Retinal pigment epithelial cell (primary cell): ENCODE data around the gene NCKAP5.

Source experiments
- DNase-seq: peaks from one replicate; pipeline ENCODE4 v3.0.0-alpha.2; 2010; ENCODE audit warnings: low read depth
- H3K4me3 ChIP-seq: 2 replicates; pipeline ENCODE4 v1.5.1; 2011; ENCODE audit warnings: mild to moderate bottlenecking, low read length, control low read depth, moderate library complexity
- TF ChIP-seq, protein P1 (sequence below): conservative IDR thresholded peaks from 2 replicates; pipeline ENCODE4 v1.5.1; 2011; ENCODE audit warnings: low read depth, low read length, control low read depth, inconsistent platforms

NCKAP5 gene

DNA sequence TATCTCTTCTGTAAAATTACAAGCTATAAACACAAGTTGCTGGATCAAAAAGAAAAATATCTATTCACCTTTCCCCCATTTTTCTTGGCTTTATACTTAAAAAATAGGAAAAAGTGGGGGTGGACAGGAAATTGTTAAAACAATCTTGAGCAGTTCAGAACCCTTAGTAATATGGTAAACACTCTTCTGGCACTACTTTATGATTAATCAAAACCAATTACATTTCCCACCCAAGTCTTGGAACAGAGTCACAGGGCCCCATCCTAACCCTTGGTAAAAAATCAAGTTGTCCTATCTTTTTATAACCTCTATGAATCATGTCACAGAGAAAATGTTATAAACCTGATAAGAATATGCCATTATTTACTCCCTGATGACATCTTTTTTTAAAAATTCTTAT is 570.0 kb downstream of the NCKAP5 start:
- no peak overlapping the region for H3K4me3 ChIP-seq

DNA sequence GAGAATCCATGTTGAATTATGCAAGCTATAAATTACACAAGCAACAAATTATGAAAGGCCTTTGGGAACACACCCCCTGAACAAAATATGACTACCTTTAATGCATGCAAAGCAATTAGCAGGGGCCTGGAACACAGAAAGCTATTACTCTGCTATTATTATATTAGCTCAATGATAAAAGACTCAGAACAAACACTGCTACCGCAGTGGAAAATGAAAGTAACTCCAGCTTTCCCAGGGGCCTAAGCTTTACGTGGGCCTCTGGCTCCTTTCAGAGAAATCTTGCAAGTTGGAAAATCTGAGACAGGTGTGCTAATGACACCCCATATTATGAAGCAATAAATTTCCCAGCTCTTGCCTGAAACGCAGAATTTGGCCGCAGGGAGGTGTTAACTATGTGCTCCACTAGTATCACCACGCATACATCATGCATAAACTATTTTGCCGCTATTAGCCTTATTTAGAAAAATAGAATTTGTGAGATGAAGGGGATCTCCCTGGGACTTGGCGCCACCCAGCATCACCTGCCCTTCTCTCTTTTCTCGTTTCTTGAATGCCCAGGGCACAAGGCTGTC is 576.7 kb downstream of the NCKAP5 start:
- TF ChIP-seq, protein P1, sequence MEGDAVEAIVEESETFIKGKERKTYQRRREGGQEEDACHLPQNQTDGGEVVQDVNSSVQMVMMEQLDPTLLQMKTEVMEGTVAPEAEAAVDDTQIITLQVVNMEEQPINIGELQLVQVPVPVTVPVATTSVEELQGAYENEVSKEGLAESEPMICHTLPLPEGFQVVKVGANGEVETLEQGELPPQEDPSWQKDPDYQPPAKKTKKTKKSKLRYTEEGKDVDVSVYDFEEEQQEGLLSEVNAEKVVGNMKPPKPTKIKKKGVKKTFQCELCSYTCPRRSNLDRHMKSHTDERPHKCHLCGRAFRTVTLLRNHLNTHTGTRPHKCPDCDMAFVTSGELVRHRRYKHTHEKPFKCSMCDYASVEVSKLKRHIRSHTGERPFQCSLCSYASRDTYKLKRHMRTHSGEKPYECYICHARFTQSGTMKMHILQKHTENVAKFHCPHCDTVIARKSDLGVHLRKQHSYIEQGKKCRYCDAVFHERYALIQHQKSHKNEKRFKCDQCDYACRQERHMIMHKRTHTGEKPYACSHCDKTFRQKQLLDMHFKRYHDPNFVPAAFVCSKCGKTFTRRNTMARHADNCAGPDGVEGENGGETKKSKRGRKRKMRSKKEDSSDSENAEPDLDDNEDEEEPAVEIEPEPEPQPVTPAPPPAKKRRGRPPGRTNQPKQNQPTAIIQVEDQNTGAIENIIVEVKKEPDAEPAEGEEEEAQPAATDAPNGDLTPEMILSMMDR, result no peak
- no peak for DNase-seq
- no peak overlapping the region for H3K4me3 ChIP-seq

More for the DNA sequence above, 570.0 kb downstream of the NCKAP5 start:
- no peak for DNase-seq
- TF ChIP-seq, protein P1, result no peak

DNA sequence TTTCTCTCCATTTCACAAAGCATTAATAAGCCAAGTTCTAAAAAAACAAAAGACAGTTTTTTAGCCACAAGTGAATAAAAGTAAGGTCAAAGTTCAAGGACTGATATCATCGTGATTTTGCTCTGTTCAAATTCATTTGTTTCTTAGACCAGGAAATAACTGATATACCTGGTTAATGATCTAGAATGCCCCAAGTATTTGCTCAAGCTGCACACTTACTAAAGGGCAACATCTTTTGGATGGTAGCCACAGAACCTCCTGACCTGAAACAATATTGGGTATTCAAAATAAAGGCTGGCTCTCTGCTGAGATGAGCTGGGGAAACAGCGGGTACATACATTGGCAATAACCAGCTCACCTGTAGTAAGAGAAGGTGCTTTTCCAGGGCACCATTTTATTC is 583.5 kb downstream of the NCKAP5 start:
- no peak overlapping the region for H3K4me3 ChIP-seq
- TF ChIP-seq, protein P1, result no peak
- no peak for DNase-seq

DNA sequence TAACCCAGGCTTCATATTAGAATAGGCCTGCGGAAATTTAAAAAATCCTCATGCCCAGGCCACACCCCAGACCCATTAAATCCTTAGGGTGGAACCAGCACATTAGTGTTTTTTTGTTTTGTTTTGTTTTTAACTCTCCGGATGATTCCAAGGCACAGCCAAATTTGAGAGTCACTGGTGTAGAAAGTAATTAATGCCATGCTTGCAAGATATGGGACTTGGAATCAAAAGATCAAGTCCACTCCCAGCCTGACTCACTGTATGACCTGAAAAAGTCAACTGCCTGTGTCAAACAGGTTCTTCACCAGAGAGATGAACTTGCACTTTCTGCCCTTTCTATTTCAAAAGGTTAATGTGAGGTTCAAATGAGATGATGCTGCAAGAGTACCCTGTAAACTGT is 588.0 kb downstream of the NCKAP5 start:
- no peak overlapping the region for H3K4me3 ChIP-seq
- TF ChIP-seq, protein P1, result no peak
- no peak for DNase-seq

DNA sequence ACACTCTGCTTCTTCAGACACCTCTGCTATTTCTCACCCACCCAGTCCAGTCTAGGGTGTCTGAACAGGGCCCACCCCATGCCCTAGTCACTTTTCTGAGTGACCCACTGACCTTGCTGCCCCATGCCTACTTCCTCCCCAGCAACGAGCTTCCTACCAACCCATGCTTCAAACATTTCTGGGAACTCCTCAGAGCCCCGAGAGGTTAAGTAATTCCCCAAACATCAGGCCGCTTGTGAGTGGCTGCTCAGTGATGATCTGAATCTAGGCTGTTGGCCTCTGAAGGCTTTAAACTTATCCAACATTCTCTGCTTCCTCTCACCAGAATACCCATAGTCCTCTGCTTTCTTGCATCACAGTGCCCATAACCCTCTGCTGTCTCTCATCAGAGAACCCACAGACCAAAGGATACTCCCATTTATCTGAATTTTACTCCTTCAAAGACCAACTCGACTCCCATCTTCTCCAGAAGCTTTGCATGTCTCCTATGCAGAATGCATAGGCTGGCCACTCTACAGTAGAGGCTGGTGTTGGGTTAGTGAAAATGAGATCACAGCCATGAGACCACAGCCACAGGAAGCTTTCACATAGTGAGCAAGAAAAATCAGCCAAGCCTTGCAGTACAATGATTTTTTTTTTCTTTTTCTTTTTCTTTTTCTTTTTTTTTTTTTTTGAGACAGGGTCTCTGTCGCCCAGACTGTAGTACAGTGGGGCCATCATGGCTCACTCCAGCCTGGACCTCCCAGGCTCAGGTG is 588.7 kb downstream of the NCKAP5 start:
- TF ChIP-seq, protein P1, result no peak

DNA sequence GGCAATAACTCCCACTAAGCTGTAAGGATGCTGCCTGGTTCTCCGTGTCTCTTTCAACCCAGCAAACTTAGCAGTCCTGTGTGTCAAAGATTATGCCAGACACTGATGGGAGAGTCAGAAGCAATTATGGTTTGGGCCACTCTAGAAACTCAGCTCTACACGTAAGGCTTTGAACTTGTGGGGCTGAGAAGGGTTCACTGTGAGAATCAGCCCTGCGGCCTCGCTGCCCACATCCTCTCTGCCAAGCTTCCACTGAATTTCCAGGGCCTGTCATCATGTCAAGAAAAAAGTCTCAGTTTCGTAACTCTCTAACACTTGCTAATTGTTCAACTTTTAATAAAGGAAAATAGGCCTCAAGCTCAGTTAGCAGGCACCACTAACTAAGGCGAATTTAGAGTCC is 589.4 kb downstream of the NCKAP5 start:
- TF ChIP-seq, protein P1, result no peak
- H3K4me3 ChIP-seq, result no peak overlapping the region
- no peak for DNase-seq

More for the DNA sequence above, 588.7 kb downstream of the NCKAP5 start:
- DNase-seq, result no peak
- no peak overlapping the region for H3K4me3 ChIP-seq
